GM23338 (cell line): ENCODE results near the gene SNX10. TPM values are rescaled to one million over a fixed set of nuclear protein-coding genes. Genes with fewer than 3 reads are reported as not detected.

Experiments used
- ATAC-seq: fragments of 200-7000 bp; cut with Tn5 transposase; 3 replicates; pipeline ENCODE4 v1.9.1; 2020
- DNase-seq: peaks from one replicate; pipeline ENCODE4 v3.0.0-alpha.2; 2015; ENCODE audit warnings: low spot score
- H2AFZ ChIP-seq: fragments of 200-600 bp; sonication (generic); 2 replicates; pipeline ENCODE4 v1.8.0; 2016; ENCODE audit warnings: antibody characterized with exemption, mild to moderate bottlenecking, moderate library complexity
- H3F3A ChIP-seq: fragments of 200-600 bp; sonication (generic); replicated peaks from 2 replicates; pipeline ENCODE4 v1.8.0; 2017; ENCODE audit warnings: antibody characterized with exemption, mixed run types, low read depth
- H3K27ac ChIP-seq: fragments of 200-600 bp; sonication (generic); 2 replicates; pipeline ENCODE4 v1.6.1; 2016; ENCODE audit warnings: low read depth
- H3K27me3 ChIP-seq: fragments of 200-600 bp; sonication (generic); 2 replicates; pipeline ENCODE4 v1.8.0; 2016; ENCODE audit warnings: mild to moderate bottlenecking, mixed run types, moderate library complexity; ENCODE audit not compliant: insufficient read depth
- H3K36me3 ChIP-seq: fragments of 200-600 bp; sonication (generic); 2 replicates; pipeline ENCODE4 v1.8.0; 2016; ENCODE audit warnings: mild to moderate bottlenecking; ENCODE audit not compliant: insufficient read depth
- H3K4me1 ChIP-seq: fragments of 200-600 bp; sonication (generic); 2 replicates; pipeline ENCODE4 v1.8.0; 2016; ENCODE audit warnings: mild to moderate bottlenecking, moderate library complexity; ENCODE audit not compliant: insufficient read depth
- H3K4me2 ChIP-seq: fragments of 200-600 bp; sonication (generic); 2 replicates; pipeline ENCODE4 v1.7.1; 2017; ENCODE audit warnings: mixed run types
- H3K4me3 ChIP-seq: fragments of 200-600 bp; sonication (generic); 2 replicates; pipeline ENCODE4 v1.6.1; 2016; ENCODE audit warnings: mixed run types
- H3K79me2 ChIP-seq: fragments of 200-600 bp; sonication (generic); replicated peaks from 2 replicates; pipeline ENCODE4 v1.8.0; 2017; ENCODE audit warnings: mild to moderate bottlenecking; ENCODE audit not compliant: insufficient read depth
- H3K9me2 ChIP-seq: fragments of 200-600 bp; sonication (generic); 2 replicates; pipeline ENCODE4 v1.8.0; 2017; ENCODE audit not compliant: insufficient read depth
- H4K20me1 ChIP-seq: fragments of 200-600 bp; sonication (generic); replicated peaks from 2 replicates; pipeline ENCODE4 v1.8.0; 2017; ENCODE audit warnings: mild to moderate bottlenecking; ENCODE audit not compliant: insufficient read depth
- H3K27ac Mint-ChIP-seq: 2 replicates; pipeline ENCODE4 v1.8.0; 2020; ENCODE audit warnings: inconsistent platforms, mild to moderate bottlenecking, moderate library complexity, mixed read lengths
- H3K27me3 Mint-ChIP-seq: 3 replicates; pipeline ENCODE4 v1.8.0; 2022; ENCODE audit warnings: low read depth, mild to moderate bottlenecking, moderate library complexity, mixed read lengths, inconsistent platforms; ENCODE audit not compliant: insufficient read depth, poor library complexity
- H3K36me3 Mint-ChIP-seq: 3 replicates; pipeline ENCODE4 v1.8.0; 2021; ENCODE audit warnings: low read depth, mild to moderate bottlenecking, inconsistent platforms, moderate library complexity, mixed read lengths
- H3K4me1 Mint-ChIP-seq: 3 replicates; pipeline ENCODE4 v1.8.0; 2020; ENCODE audit warnings: mild to moderate bottlenecking, inconsistent platforms, mixed read lengths
- H3K4me3 Mint-ChIP-seq: 3 replicates; pipeline ENCODE4 v1.8.0; 2021; ENCODE audit warnings: moderate library complexity, mild to moderate bottlenecking, inconsistent platforms, mixed read lengths
- H3K9me3 Mint-ChIP-seq: 3 replicates; pipeline ENCODE4 v1.8.0; 2020; ENCODE audit warnings: moderate library complexity, mild to moderate bottlenecking, inconsistent platforms, mixed read lengths
- CREB1 ChIP-seq: fragments of 250-450 bp; sonication (Bioruptor Pico); IDR thresholded peaks from 2 replicates; pipeline ENCODE4 v1.5.0; 2020; ENCODE audit warnings: low read depth, mild to moderate bottlenecking, moderate library complexity
- NANOG ChIP-seq: IDR thresholded peaks from 2 replicates; pipeline ENCODE4 v1.6.1; 2016; ENCODE audit warnings: antibody characterized with exemption, borderline replicate concordance
- REST ChIP-seq: IDR thresholded peaks from one replicate; pipeline ENCODE4 v1.6.1; 2018; ENCODE audit warnings: antibody characterized with exemption; ENCODE audit not compliant: unreplicated experiment
- ZNF331 ChIP-seq: fragments of 250-450 bp; sonication (Bioruptor Pico); IDR thresholded peaks from 2 replicates; pipeline ENCODE4 v1.5.0; 2020; ENCODE audit warnings: low read depth, mild to moderate bottlenecking, moderate library complexity
- polyA plus RNA-seq: library from polyadenylated mRNA; unstranded; fragments of >200 nt; fragmentation: Nextera tagmentation; extraction: Ambion mirVana; gene quantifications from 2 replicates; pipeline ENCODE4 v1.2.1, GENCODE V29; 2016
- total RNA-seq: library from RNA; depleted of rRNA; stranded (reverse); fragments of >200 nt; shearing (Covaris generic); gene quantifications from 2 replicates; pipeline ENCODE4 v1.2.3, GENCODE V29; 2014
- TF ChIP-seq, protein P1 (sequence below): fragments of 250-450 bp; sonication (Bioruptor Pico); IDR thresholded peaks from 2 replicates; pipeline ENCODE4 v1.5.0; 2020; ENCODE audit warnings: mild to moderate bottlenecking, moderate library complexity
- TF ChIP-seq, protein P2 (sequence below), 2 experiments: fragments of 200-600 bp in 1 of 2; sonication (generic) in 1 of 2; conservative IDR thresholded peaks; 2 replicates each; pipeline versions ENCODE4 v1.5.1 to v1.6.1; 2016 to 2017; ENCODE audit warnings: antibody characterized with exemption in 2 of 2, low read depth in 2 of 2, mild to moderate bottlenecking in 2 of 2, moderate library complexity in 1 of 2

SNX10 gene
- total and polyA plus RNA-seq, 2 experiments from 2014 or later, result 15.8 to 17.8 TPM

DNA sequence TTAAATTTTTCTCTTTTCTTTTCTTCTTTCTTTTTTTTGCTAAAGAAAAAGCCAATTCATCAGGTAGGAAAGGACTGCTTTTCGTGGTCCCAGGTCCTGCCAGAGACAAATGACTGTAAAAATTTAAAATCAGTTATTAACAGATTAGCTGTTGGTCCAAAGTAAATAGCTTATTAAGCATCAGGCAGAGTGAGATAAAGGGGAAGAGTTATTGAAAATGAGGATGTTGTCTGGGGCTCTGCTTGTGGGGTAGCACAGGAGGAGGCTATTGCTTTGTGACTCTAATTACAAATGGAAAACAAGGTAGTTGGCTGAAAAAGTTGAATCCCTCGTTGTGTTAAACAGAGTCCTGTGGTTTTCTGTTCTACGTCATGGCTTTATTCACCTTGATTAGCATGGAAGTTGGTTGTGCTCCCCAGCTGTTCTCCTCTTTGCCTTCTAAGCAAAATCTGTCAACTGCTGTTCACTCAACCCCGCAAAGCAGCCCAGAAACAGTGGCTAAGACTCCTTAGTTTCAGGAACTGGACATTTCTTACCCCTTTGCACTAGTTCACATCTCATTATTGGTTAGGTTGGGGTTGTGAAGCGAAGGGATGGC lies 128.9 kb downstream of the SNX10 start (continued):
- TF ChIP-seq, protein P1, sequence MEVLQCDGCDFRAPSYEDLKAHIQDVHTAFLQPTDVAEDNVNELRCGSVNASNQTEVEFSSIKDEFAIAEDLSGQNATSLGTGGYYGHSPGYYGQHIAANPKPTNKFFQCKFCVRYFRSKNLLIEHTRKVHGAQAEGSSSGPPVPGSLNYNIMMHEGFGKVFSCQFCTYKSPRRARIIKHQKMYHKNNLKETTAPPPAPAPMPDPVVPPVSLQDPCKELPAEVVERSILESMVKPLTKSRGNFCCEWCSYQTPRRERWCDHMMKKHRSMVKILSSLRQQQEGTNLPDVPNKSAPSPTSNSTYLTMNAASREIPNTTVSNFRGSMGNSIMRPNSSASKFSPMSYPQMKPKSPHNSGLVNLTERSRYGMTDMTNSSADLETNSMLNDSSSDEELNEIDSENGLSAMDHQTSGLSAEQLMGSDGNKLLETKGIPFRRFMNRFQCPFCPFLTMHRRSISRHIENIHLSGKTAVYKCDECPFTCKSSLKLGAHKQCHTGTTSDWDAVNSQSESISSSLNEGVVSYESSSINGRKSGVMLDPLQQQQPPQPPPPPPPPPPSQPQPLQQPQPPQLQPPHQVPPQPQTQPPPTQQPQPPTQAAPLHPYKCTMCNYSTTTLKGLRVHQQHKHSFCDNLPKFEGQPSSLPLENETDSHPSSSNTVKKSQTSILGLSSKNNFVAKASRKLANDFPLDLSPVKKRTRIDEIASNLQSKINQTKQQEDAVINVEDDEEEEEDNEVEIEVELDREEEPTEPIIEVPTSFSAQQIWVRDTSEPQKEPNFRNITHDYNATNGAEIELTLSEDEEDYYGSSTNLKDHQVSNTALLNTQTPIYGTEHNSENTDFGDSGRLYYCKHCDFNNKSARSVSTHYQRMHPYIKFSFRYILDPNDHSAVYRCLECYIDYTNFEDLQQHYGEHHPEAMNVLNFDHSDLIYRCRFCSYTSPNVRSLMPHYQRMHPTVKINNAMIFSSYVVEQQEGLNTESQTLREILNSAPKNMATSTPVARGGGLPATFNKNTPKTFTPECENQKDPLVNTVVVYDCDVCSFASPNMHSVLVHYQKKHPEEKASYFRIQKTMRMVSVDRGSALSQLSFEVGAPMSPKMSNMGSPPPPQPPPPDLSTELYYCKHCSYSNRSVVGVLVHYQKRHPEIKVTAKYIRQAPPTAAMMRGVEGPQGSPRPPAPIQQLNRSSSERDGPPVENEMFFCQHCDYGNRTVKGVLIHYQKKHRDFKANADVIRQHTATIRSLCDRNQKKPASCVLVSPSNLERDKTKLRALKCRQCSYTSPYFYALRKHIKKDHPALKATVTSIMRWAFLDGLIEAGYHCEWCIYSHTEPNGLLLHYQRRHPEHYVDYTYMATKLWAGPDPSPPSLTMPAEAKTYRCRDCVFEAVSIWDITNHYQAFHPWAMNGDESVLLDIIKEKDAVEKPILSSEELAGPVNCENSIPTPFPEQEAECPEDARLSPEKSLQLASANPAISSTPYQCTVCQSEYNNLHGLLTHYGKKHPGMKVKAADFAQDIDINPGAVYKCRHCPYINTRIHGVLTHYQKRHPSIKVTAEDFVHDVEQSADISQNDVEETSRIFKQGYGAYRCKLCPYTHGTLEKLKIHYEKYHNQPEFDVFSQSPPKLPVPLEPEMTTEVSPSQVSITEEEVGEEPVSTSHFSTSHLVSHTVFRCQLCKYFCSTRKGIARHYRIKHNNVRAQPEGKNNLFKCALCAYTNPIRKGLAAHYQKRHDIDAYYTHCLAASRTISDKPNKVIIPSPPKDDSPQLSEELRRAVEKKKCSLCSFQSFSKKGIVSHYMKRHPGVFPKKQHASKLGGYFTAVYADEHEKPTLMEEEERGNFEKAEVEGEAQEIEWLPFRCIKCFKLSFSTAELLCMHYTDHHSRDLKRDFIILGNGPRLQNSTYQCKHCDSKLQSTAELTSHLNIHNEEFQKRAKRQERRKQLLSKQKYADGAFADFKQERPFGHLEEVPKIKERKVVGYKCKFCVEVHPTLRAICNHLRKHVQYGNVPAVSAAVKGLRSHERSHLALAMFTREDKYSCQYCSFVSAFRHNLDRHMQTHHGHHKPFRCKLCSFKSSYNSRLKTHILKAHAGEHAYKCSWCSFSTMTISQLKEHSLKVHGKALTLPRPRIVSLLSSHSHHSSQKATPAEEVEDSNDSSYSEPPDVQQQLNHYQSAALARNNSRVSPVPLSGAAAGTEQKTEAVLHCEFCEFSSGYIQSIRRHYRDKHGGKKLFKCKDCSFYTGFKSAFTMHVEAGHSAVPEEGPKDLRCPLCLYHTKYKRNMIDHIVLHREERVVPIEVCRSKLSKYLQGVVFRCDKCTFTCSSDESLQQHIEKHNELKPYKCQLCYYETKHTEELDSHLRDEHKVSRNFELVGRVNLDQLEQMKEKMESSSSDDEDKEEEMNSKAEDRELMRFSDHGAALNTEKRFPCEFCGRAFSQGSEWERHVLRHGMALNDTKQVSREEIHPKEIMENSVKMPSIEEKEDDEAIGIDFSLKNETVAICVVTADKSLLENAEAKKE (CRISPR knock-in tag), result no peak
- TF ChIP-seq ZNF331 (no peak), NANOG (no peak), REST (no peak)

DNA sequence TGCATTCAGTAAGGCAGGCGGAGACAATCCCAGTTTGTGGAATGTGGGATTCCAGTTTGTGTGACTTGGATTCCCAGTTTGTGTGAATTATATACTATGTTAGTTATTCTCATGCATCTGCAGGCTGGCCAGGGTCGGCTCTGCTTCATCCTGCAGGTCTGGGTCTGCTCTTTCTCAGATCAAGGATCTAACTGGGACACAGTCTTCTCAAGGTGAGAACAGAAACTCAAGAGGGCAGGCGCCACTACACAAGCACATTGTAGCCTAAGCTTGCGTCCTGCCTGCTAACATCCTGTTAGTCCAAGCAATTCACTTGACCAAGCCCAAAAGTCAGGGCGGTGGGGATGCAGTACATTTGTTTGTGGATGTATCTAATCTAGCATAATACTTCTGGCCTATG lies 131.1 kb downstream of the SNX10 start:
- Histone ChIP-seq H3K4me1 (peaks cover 15% of the 10 kb centered on the region), H3K4me2 (no peak overlapping the region), H2AFZ (no peak overlapping the region), H3K4me3 (no peak overlapping the region), H3K79me2 (no peaks in the 10 kb centered on the region), H4K20me1 (no peaks in the 10 kb centered on the region), H3F3A (no peaks in the 10 kb centered on the region), H3K9me2 (0 out of 2 replicates have a peak, but pooled peaks cover 5% of the 10 kb centered on the region), H3K27ac (no peak overlapping the region), H3K27me3 (no peaks in the 10 kb centered on the region), H3K36me3 (no peaks in the 10 kb centered on the region)
- Mint-ChIP-seq H3K4me1 (peaks cover 28% of the 10 kb centered on the region), H3K4me3 (no peak overlapping the region), H3K9me3 (peaks cover 6% of the 10 kb centered on the region; the same call in 2 of the 3 replicates), H3K27ac (no peak overlapping the region), H3K27me3 (peaks cover 9% of the 10 kb centered on the region), H3K36me3 (0 out of 3 replicates have a peak, but pooled peaks cover 3% of the 10 kb centered on the region)
- ATAC-seq (no peak), DNase-seq (no peak)
- no peak for TF ChIP-seq CREB1 (CRISPR knock-in tag)
- TF ChIP-seq, protein P2, sequence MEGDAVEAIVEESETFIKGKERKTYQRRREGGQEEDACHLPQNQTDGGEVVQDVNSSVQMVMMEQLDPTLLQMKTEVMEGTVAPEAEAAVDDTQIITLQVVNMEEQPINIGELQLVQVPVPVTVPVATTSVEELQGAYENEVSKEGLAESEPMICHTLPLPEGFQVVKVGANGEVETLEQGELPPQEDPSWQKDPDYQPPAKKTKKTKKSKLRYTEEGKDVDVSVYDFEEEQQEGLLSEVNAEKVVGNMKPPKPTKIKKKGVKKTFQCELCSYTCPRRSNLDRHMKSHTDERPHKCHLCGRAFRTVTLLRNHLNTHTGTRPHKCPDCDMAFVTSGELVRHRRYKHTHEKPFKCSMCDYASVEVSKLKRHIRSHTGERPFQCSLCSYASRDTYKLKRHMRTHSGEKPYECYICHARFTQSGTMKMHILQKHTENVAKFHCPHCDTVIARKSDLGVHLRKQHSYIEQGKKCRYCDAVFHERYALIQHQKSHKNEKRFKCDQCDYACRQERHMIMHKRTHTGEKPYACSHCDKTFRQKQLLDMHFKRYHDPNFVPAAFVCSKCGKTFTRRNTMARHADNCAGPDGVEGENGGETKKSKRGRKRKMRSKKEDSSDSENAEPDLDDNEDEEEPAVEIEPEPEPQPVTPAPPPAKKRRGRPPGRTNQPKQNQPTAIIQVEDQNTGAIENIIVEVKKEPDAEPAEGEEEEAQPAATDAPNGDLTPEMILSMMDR (conservative IDR thresholded peaks at IDR 0.05; ENCODE audit: low read depth in 2 of 2), result no peak
